GM18519 (cell line): ENCODE results near the gene CYP2W1.
A peak's percentile ranks its signal among the peaks of the same experiment; 100 is the strongest.
"Not testable (repeated sequence)": the region's sequence is repeated elsewhere in the genome, so short reads cannot be mapped to it uniquely, and the experiment has no call there.

Experiments
- ATAC-seq: cut with Tn5 transposase; IDR thresholded peaks from one replicate; pipeline ENCODE4 v1.9.1; 2021; ENCODE audit warnings: mild to moderate bottlenecking, moderate library complexity; ENCODE audit not compliant: unreplicated experiment, low FRiP score

Gene CYP2W1

DNA sequence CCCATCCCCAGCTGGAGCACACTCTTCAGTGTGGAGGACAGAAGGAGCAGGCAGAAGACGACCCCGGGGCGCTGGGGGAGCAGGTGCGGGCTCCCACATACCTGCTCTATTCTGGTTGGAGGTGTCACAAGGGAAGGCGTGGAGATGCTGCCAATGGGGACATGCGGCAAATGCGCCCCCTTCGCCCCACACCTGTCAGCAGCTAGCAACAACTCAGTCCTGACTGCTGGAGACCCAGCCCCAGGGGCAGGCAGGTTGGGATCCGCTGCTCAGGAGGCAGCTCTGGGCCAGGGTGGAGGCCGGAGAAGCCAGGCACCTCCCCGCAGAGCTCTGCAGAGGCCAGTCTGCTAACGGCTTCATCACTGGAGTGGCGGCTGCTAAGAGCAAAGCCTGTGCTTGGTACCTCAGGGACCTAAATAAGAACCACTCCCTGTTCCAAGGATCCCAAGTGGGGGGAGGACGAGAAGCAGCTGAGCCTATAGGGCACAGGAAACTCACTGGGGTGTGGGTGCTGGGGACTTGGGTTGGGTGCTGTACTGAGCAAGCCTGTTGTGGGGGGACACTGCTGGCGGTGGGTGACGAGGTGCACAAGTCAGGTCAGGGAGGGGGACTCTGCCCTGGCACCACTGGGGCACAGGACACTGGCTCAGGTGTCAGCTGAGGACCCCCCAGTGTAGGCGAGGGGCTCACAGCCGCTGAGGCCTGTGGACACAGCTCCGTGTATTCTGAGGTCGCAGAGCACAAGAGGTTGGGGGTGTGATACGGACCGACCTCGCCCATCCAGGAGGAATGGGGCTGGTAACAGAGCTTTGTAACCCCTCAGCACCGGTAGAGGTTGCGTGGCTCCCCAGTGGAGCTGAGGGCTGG, 42.1 kb downstream of the CYP2W1 start:
- ATAC-seq, result no peak

DNA sequence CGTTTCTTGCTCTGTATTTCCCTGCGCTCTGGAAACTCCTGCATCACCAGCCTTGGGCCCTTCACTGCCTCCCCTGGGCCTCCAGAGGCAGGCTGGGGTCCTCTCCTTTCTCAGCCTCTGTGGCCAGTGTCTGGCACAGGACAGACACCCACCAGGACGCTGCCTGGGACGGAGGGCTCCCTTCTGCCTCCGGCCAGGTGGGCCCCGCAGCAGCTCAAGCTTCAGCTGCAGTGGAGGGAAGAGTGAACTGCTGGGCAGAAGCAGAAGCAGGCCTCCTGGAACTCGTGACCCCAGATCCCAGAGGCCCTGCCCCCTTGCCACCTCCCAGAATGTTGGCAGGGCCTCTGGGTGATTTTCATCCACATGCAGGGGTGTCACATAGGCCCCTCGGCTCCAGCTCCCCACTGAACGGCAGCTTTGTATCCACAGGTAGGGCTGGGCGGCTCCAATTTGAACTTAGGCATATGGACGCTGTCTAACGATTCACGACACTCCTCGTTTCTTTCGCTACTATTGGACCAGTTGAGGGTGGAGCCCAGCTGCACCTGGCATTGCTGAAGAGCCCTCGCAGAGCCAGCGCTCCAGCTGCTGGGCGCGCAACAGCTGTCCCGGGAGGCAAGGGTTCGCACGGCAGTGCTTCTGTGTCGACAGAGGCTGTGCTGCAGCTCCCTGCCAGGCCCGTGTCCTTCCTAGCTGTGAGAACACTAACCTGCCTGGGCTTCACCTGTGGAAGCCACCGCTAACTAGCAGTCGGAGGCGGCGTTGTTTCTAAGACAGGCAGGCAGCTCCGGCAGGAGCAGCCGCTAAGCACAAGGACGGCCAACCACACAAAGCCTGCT, 43.0 kb downstream of the CYP2W1 start:
- ATAC-seq, result no peak

DNA sequence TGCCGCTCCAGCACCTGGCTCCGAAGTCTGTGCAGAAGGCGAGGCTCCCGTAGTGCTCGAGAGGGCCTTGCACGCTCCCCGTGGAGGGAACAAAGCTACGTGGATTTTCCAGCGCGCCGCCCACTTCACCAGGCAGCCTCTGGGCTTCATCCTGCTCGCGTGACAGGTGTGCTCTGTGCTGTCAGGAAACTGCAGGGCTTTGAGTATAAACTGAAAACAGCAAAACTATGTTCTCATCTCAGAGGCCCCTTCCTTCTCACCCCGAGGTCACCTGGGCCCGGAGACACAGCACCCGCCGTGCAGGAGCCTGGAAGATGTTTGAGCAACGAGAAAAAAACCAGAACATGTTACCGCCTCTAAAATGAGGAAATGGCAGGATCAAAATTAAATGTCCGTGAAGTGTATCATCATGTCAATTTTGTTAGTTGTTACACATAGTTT, 43.8 kb downstream of the CYP2W1 start:
- ATAC-seq, result no peak

DNA sequence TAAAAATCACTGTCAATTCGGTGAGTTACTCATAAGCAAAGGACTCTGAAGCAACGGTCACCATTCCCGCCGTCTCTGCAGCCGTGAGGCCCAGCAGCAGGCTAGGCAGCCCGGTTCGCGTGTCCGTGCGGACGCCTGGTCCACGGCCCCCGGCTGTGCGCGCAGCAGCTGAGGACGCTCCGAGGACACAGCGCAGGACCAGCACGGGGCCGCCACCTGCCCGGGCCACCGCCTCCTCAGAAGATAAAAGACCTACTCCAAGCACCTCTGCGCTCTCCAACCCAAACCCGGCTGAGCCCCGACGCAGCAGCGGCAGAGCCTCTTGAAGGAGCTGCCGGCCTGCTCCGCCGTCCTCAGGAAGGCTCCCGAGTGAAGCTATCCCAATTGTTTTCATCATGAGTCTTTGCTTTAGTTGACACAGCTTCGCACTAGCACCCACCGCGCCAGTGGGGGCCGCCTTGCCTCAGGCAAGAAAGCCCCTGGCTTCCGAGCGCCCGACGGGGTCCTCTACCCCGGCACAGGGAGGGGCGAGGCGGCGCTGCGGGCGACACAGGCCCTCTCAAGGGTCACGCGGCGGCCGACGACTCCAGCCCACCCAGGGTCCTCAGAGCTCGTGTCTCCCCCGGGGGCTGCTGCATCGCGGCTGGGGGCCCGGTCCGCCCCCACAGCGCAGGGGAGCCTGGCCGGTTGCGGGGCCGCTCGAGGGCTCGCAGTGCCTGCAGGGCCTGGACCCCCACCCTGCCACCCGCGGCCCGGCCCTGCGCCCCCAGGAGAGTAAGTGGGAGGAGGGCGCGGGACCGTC, 44.5 kb downstream of the CYP2W1 start:
- no peak for ATAC-seq

DNA sequence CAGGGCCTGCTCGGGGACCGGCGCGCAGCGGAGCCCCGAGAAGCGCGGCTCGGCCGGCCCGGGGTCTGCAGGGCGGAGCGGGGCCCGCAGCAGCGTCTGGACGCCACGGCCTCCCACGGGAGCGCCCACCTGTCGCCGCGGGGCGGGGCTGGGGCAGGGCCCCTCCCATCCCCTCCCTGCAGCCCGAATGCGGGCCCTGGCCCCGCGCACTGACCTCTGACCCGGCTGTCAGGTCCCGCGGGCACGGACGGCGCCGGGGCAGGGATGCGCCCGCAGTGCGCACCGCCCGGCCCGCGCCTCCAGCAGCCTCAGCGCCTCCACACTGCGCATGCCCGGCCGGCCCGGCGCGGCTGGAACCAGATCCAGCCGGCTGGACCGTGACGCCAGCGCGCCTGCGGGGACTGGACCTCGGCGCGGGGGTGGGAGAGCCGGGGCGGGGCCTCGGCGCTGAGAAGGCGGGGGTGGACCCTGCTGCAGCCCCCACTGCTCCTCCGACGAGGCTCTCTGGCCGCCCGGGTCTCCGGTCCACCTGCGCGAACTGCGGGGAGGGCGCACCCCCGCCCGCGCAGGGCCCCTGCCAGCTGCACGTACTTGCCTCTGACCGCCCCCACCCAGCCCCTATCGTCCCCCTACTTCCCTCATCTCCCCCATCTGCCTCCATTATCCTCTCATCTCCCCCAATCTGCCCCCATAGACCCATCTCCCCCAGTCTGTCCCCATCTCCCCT, 45.2 kb downstream of the CYP2W1 start:
- ATAC-seq, result peak; percentile 50

DNA sequence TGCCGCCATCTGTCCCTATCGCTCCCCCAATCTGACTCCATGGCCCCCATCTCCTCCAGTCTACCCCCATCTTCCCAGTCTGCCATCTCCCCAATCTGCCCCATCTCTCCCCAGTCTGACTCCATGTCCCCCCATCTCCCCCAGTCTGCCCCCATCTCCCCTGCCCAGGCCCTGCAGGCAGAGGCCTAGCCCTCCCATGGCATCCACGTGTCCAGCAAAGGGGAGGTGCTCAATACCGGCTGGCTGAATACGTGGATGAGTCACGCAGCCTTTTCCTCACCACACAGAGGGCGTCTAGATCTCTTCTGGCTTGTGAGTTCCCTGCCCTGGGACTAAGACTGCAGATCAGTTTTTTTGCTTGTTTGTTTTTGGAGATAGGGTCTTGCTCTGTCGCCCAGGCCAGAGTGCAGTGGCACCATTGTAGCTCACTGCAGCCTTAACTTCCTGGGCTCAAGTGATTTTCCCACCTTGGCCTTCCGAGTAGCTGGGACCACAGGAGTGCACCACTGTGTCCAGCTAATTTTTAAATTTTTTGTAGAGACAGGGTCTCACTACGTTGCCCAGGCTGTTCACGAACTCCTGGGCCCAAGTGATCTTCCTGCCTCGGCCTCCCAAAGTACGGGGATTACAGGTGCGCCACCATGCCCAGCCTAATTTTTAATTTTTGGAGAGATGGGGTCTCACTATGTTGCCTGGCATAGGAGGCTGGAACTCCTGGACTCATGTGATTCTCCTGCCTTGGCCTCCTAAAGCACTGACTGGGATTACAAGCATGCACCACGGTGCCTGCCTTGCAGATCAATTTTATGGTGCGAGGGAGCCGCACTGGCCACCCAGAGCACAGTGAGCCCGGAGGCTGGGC, 46.0 kb downstream of the CYP2W1 start:
- ATAC-seq, result no peak

DNA sequence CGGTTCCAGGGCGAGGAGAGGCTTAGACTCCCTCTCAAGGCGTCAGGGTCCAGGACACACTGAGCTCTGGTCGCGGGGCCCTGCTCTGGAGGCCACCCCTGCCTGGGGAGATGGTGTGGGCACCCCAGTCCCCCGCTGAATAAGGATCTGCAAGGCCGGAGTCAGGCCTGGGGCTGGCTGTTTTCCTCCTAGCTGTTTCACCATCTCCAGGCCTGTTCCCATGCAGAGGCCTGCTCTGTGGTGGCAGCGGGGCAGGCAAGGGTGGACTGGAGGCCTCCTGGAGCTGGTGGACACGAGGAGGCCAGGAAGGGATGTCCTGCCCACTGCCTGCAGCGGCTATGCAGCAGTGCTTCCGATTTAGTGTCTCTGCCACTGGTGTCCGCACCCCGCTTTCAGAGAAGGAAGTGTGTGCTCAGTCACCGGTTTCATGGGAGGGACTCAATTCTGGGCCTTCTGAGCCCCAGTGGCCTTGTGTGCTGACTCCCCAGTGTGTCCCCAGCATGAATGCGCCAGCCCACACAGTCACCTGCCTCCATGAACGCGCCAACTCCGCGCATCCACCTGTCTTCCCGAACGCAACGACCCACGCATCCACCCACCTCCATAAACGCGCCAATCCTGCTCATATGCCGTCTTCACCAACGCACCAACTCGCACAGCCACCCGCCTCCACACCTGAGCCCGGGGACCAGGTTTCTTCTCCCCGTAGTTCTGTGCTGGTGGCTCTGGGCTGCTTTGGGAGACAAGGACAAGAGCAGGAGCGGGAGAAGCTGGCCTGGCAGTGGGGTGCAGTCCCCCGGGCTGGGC, 46.9 kb downstream of the CYP2W1 start:
- no peak for ATAC-seq

DNA sequence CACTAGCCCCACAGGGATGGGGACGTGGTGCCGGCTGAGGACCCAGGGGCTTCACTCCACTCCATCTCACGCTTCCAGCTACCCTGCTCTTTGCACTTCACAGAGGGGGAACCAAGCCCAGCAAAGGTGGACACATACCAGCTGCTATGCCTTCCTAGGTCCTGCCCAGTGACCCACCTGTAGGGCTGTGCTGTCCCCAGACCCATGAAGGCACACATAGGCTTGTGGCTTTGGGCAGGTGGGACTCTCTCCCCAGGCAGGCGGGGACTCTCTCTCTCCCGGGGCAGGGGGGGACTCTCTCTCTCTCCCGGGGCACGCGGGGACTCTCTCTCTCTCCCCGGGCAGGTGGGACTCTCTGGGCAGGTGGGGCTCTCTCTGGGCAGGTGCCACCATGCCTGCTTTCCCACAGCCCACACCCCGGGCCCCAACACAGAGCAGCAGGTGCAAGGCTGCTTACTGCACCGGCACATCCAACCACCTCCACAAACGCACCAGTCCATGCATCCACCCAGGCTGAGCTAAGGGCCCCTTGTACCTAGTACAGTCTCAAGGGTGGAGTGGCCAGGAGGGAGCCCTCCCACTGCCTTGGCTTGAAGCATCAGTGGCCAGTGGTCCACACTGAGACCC, 47.6 kb downstream of the CYP2W1 start:
- ATAC-seq, result no peak

DNA sequence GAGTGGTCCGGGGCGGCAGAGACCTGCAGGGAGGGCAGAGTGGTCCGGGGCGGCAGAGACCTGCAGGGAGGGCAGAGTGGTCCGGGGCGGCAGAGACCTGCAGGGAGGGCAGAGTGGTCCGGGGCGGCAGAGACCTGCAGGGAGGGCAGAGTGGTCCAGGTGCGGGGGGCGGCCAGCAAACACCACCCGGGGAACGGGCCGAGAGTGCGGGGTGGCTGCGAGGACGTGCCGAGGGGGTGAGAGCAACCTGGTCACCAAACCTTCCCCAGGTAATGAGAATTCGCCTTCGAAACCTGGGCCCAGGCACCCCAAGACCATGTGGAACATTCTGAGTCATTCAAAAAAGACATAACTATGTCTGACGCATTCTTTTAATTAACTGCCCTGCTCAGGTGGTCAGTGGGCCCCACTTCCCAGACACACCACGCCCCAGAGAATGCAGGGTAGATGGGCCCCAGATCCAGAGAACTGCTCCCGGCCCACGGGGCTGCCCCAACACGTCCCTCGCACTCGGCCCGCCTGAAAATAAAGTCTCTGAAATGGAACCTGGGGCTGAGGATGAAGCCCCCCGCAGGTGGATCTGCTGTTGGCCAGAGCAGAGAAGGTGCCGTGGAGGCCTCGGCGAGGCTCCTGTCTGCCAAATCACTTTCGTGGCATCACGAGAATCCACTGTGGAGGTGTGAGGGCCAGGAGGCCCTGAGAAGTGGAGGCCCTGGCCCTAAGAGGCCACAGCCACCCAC, 48.9 kb downstream of the CYP2W1 start:
- no peak for ATAC-seq

DNA sequence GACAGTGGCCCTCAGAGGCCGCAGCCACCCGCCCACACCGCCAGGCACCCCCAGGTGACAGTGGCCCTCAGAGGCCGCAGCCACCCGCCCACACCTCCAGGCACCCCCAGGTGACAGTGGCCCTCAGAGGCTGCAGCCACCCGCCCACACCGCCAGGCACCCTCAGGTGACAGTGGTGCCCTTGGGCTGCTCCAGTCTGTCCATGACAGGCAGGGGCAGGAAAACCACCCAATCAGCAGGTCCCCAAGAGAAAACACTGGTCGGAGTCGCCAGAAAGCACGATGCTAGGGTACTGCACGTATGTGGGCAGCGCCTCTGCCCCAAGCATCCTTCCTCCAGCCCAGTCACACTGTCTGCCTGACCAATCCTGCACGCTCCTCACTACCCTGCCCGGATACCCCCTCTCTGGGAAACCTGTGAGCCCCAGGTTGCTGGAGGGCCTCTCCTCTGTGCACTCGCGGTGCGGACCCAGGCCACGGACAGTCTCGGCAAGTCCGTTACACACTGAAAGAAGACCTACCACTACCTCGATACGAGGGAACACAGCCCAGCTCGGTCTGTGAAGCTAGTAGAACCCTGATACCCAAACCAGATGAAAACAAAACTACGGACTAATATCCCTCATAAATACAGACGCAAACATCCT, 49.7 kb downstream of the CYP2W1 start:
- ATAC-seq, result no peak

DNA sequence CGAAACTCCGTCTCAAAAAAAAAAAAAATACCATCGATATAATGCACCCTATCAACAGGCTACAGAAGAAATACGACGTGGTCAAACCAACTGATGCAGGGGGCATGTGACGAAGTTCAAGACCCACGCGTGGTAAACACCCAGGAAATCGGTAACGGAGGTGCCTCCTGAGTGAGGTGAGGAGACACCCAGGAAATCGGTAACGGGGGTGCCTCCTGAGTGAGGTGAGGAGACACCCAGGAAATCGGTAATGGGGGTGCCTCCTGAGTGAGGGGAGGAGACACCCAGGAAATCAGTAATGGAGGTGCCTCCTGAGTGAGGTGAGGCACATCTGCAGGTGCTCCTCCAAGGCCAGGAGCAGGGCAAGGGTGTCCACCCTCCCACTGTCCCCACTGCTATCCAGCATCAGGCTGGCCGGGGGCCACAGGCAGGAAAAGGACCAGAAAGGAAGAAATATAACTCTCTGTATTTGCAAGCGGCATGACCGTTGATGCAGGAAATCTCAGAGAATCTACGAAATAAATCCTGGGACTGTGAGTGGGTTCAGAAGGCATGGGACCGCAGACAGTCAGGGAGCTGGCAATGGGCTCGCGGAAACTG, 50.7 kb downstream of the CYP2W1 start:
- ATAC-seq, result no peak

DNA sequence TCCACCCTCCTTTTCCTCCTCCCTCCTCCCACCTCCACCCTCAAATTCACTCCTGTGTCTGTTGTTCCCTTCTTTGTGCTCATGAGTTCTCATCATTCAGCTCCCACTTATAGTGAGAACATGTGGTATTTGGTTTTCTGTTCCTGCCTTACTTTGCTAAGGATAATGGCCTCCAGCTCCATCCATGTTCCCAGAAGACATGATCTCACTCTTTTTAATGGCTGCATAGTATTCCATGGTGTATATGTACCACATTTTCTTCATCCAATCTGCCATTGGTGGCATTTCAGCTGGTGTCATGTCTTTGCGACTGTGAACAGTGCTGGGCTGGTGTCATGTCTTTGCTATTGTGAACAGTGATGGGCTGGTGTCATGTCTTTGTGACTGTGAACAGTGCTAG, 51.8 kb downstream of the CYP2W1 start:
- ATAC-seq, result not testable (repeated sequence)

DNA sequence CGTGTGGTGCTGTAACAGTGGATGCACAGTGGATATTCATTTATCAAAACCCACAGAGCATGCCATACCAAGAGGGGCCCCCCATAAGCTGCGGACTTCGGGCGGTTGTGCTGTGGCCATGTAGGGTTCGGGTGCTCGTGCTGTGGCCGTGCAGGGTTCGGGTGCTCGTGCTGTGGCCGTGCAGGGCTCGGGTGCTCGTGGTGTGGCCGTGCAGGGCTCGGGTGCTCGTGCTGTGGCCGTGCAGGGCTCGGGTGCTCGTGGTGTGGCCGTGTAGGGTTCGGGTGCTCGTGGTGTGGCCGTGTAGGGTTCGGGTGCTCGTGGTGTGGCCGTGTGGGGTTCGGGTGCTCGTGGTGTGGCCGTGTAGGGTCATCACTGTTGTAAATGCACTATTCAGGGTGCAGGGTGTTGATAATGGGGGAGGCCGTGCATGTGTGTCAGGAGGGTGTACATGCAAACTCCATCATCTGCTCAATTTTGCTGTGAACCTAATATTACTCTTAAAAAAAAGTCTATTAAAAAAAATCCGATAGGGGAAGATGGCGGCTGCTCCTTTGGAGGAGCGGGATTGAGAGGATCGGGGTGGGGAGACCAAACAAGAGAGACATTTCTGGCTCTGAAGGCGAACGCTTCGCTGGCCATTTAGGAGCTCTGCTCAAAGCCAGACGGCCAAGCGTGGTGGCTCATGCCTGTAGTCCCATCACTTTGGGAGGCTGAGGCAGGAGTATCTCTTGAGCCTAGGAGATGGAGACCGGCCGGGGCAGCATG, 53.4 kb downstream of the CYP2W1 start:
- ATAC-seq, result not testable (repeated sequence)
